ENCODE data around the gene KLHL2. TPM values are rescaled to one million over a fixed set of nuclear protein-coding genes. Genes with fewer than 3 reads are reported as not detected.

KLHL2 gene
- total RNA-seq, 1 donor from 2014 or later: 10.6 TPM

- no peak for TF ChIP-seq CTCF (IDR thresholded peaks at IDR 0.05; ENCODE audit: unreplicated experiment)
- H3K4me1 Mint-ChIP-seq (ENCODE audit: unreplicated experiment): no peaks in the 10 kb centered on the region
- H3K36me3 Mint-ChIP-seq (ENCODE audit: low read depth, unreplicated experiment): no peaks in the 10 kb centered on the region
- no peaks in the 10 kb centered on the region for H3K9me3 Mint-ChIP-seq (ENCODE audit: unreplicated experiment)
- DNase-seq (ENCODE audit: low spot score): no peak
- no peak overlapping the region for H3K27ac Mint-ChIP-seq (ENCODE audit: unreplicated experiment)
- no peak overlapping the region for H3K4me3 Mint-ChIP-seq (ENCODE audit: unreplicated experiment)
- H3K27me3 Mint-ChIP-seq (ENCODE audit: unreplicated experiment): peaks cover 3% of the 10 kb centered on the region
Measured at GRCh38 chr4:165360985-165361670, 153.8 kb downstream of the KLHL2 start.

- Mint-ChIP-seq H3K36me3 (ENCODE audit: low read depth, unreplicated experiment) (no peaks in the 10 kb centered on the region), H3K9me3 (ENCODE audit: unreplicated experiment) (no peaks in the 10 kb centered on the region), H3K27me3 (ENCODE audit: unreplicated experiment) (peaks cover 3% of the 10 kb centered on the region), H3K27ac (ENCODE audit: unreplicated experiment) (no peak overlapping the region), H3K4me3 (ENCODE audit: unreplicated experiment) (no peak overlapping the region), H3K4me1 (ENCODE audit: unreplicated experiment) (no peaks in the 10 kb centered on the region)
- no peak for DNase-seq (ENCODE audit: low spot score)
- TF ChIP-seq CTCF (IDR thresholded peaks at IDR 0.05; ENCODE audit: unreplicated experiment): no peak
Measured at GRCh38 chr4:165361810-165362209, 154.4 kb downstream of the KLHL2 start.

- H3K4me3 Mint-ChIP-seq (ENCODE audit: unreplicated experiment): no peak overlapping the region
- H3K27ac Mint-ChIP-seq (ENCODE audit: unreplicated experiment): no peak overlapping the region
- TF ChIP-seq CTCF (IDR thresholded peaks at IDR 0.05; ENCODE audit: unreplicated experiment): no peak
- H3K9me3 Mint-ChIP-seq (ENCODE audit: unreplicated experiment): no peaks in the 10 kb centered on the region
- no peaks in the 10 kb centered on the region for H3K4me1 Mint-ChIP-seq (ENCODE audit: unreplicated experiment)
- H3K36me3 Mint-ChIP-seq (ENCODE audit: low read depth, unreplicated experiment): no peaks in the 10 kb centered on the region
- no peak for DNase-seq (ENCODE audit: low spot score)
- H3K27me3 Mint-ChIP-seq (ENCODE audit: unreplicated experiment): peaks cover 3% of the 10 kb centered on the region
Measured at GRCh38 chr4:165364452-165365080, 157.2 kb downstream of the KLHL2 start.

- DNase-seq (ENCODE audit: low spot score): no peak
- no peaks in the 10 kb centered on the region for H3K4me1 Mint-ChIP-seq (ENCODE audit: unreplicated experiment)
- H3K27ac Mint-ChIP-seq (ENCODE audit: unreplicated experiment): no peak overlapping the region
- no peaks in the 10 kb centered on the region for H3K9me3 Mint-ChIP-seq (ENCODE audit: unreplicated experiment)
- peaks cover 3% of the 10 kb centered on the region for H3K27me3 Mint-ChIP-seq (ENCODE audit: unreplicated experiment)
- no peak for TF ChIP-seq CTCF (IDR thresholded peaks at IDR 0.05; ENCODE audit: unreplicated experiment)
- no peak overlapping the region for H3K4me3 Mint-ChIP-seq (ENCODE audit: unreplicated experiment)
- no peaks in the 10 kb centered on the region for H3K36me3 Mint-ChIP-seq (ENCODE audit: low read depth, unreplicated experiment)
Measured at GRCh38 chr4:165367040-165367439, 159.7 kb downstream of the KLHL2 start.

GRCh38 chr4:165368114-165368513, 160.8 kb downstream of the KLHL2 start:
- H3K27me3 Mint-ChIP-seq (ENCODE audit: unreplicated experiment): no peaks in the 10 kb centered on the region
- H3K4me3 Mint-ChIP-seq (ENCODE audit: unreplicated experiment): no peak overlapping the region
- no peak for DNase-seq (ENCODE audit: low spot score)
- no peaks in the 10 kb centered on the region for H3K9me3 Mint-ChIP-seq (ENCODE audit: unreplicated experiment)
- no peaks in the 10 kb centered on the region for H3K36me3 Mint-ChIP-seq (ENCODE audit: low read depth, unreplicated experiment)
- H3K4me1 Mint-ChIP-seq (ENCODE audit: unreplicated experiment): no peaks in the 10 kb centered on the region
- H3K27ac Mint-ChIP-seq (ENCODE audit: unreplicated experiment): no peak overlapping the region
- TF ChIP-seq CTCF (IDR thresholded peaks at IDR 0.05; ENCODE audit: unreplicated experiment): no peak
